GM21737 (cell line): Measurements from ENCODE around the gene PIGBOS1.
"Not testable (repeated sequence)": the region's sequence is repeated elsewhere in the genome, so short reads cannot be mapped to it uniquely, and the experiment has no call there.

ENCODE experiments used
- ATAC-seq: cut with Tn5 transposase; IDR thresholded peaks from one replicate; pipeline ENCODE4 v1.9.1; 2021; ENCODE audit warnings: mild to moderate bottlenecking, moderate library complexity; ENCODE audit not compliant: unreplicated experiment

PIGBOS1 gene

GRCh38 chr15:55297315-55297714 is 21.6 kb downstream of the PIGBOS1 start:
- no peak for ATAC-seq

GRCh38 chr15:55290528-55291057 is 28.3 kb downstream of the PIGBOS1 start:
- ATAC-seq, result peak; percentile 68

GRCh38 chr15:55289746-55290527 is 29.0 kb downstream of the PIGBOS1 start, which contains the start of gene RAB27A:
Gene RAB27A, minus strand, starts transcription at chr15:55289813. Its CDS starts 54,879 bp downstream, at chr15:55234934.
- ATAC-seq, result peak; percentile 57

- peak; percentile 22 for ATAC-seq
Observed at GRCh38 chr15:55289011-55289745, 29.7 kb downstream of the PIGBOS1 start.

GRCh38 chr15:55288006-55288717 is 30.8 kb downstream of the PIGBOS1 start:
- ATAC-seq, result no peak

- not testable (repeated sequence) for ATAC-seq
Observed at GRCh38 chr15:55286442-55287189, 32.3 kb downstream of the PIGBOS1 start.

GRCh38 chr15:55284426-55284825 is 34.5 kb downstream of the PIGBOS1 start:
- no peak for ATAC-seq

- no peak for ATAC-seq
Observed at GRCh38 chr15:55283379-55284147, 35.4 kb downstream of the PIGBOS1 start.

GRCh38 chr15:55282284-55282833 is 36.6 kb downstream of the PIGBOS1 start:
- no peak for ATAC-seq

- no peak for ATAC-seq
Observed at GRCh38 chr15:55281517-55282228, 37.2 kb downstream of the PIGBOS1 start.

- not testable (repeated sequence) for ATAC-seq
Observed at GRCh38 chr15:55280589-55280988, 38.3 kb downstream of the PIGBOS1 start.

GRCh38 chr15:55279746-55280351 is 39.1 kb downstream of the PIGBOS1 start:
- ATAC-seq, result peak; percentile 84

GRCh38 chr15:55279100-55279745 is 39.7 kb downstream of the PIGBOS1 start:
- no peak for ATAC-seq

GRCh38 chr15:55277715-55278114 is 41.2 kb downstream of the PIGBOS1 start:
- ATAC-seq, result no peak

GRCh38 chr15:55277116-55277564 is 41.8 kb downstream of the PIGBOS1 start:
- peak; percentile 47 for ATAC-seq

- ATAC-seq, result no peak
Observed at GRCh38 chr15:55276324-55276723, 42.6 kb downstream of the PIGBOS1 start.

- ATAC-seq, result no peak
Observed at GRCh38 chr15:55270291-55270690, 48.6 kb downstream of the PIGBOS1 start.
